ENCODE results near the gene GTF2B.
"Not testable (repeated sequence)": the region's sequence is repeated elsewhere in the genome, so short reads cannot be mapped to it uniquely, and the experiment has no call there.

GTF2B gene

DNA sequence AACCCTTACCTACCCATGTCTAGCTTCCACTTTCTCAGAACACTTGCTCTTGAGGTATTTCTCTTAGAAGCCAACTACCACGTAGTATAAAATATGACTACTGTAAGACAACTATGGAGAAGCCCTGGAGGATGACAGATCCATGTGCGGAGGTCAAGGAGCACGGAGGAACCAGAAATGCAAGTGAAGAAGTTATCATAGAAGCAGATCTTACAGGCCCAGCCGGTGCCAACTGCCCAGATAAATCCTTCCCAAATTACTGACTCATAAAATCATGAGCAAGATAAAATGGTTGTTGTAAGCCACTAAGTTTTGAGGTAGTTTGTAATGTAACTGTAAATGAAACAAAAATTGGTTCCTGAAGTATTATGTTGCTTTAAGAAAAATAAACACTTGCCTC lies 12.6 kb downstream of the GTF2B start:
- peak overlapping the region; percentile 23; the same call in 1 of the 2 replicates for H3K27ac ChIP-seq
- no peak for TF ChIP-seq ZFX (IDR thresholded peaks at IDR 0.05)
- TF ChIP-seq, protein P1, sequence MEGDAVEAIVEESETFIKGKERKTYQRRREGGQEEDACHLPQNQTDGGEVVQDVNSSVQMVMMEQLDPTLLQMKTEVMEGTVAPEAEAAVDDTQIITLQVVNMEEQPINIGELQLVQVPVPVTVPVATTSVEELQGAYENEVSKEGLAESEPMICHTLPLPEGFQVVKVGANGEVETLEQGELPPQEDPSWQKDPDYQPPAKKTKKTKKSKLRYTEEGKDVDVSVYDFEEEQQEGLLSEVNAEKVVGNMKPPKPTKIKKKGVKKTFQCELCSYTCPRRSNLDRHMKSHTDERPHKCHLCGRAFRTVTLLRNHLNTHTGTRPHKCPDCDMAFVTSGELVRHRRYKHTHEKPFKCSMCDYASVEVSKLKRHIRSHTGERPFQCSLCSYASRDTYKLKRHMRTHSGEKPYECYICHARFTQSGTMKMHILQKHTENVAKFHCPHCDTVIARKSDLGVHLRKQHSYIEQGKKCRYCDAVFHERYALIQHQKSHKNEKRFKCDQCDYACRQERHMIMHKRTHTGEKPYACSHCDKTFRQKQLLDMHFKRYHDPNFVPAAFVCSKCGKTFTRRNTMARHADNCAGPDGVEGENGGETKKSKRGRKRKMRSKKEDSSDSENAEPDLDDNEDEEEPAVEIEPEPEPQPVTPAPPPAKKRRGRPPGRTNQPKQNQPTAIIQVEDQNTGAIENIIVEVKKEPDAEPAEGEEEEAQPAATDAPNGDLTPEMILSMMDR (conservative IDR thresholded peaks at IDR 0.05) = no peak

DNA sequence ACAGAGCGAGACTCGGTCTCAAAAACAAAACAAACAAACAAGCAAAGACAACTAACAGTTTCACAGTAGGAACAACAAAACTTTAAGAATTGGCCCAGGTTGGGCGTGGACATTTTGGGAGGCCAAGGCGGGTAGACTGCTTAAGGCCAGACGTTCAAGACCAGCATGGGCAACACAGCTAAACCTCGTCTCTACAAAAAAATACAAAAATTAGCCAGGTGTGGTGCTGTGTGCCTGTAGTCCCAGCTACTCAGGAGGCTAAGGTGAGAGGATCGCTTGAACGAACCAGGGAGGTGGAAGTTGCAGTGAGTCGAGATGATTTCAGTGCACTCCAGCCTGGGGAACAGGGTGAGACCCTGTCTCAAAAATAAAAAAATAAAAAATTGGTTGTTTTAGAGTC lies 13.5 kb downstream of the GTF2B start:
- TF ChIP-seq, protein P1 (conservative IDR thresholded peaks at IDR 0.05) = peak; percentile 35
- TF ChIP-seq ZFX (IDR thresholded peaks at IDR 0.05) = no peak
- H3K27ac ChIP-seq = peak overlapping the region; percentile 19

DNA sequence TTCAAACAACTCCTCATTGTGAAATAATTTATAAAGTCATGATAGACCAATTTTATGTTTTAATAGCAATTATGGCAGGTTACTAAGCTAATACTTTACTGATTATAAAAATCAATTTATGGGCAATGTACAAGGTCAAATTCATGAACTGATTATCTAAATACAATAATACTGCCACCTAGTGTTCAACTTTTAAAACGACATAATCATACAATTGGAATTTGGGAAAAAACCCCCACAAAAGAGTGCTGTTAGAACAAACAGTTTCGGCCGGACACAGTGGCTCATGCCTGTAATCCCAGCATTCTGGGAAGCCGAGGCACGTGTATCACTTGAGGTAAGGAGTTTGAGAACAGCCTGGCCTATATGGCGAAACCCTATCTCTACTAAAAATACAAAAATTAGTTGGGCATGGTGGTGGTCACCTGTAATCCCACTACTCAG lies 14.0 kb downstream of the GTF2B start:
- H3K27ac ChIP-seq = peak overlapping the region; percentile 19
- TF ChIP-seq, protein P1 (conservative IDR thresholded peaks at IDR 0.05) = peak; percentile 76
- no peak for TF ChIP-seq ZFX (IDR thresholded peaks at IDR 0.05)

DNA sequence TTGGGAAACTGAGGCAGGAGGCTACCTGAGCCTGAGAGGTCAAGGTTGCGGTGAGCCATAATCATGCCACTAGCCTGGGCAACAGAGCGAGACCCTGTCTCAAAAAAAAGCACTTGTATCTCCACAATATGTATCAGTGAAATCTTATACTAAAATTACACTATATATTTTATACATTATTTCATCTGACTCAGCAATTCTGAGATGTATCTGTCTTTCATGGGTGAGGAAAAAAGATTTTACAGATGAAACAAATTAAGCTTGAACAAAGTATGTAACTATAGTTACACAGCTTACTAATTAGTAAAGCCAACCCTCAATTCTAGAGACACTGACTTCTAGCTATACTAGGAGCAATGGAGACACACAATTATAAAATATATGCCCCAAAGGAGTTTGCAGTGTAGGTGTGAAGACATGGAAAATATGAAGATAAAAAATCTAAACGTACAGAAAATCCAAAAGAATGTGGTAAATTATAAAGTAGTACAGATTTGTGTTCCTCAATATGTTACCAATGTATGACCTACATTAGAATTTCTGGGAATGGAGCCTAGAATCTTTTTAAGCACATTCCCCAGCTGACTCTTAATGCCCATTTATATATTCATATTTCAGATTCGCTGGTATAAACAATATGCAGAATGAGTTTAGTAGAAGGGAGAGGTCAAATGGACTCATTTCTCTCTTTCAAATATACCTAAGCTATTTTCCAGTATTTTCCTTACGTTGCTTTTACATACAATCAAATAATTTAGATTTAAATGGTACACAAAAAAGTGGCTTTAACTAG lies 14.6 kb downstream of the GTF2B start:
- H3K27ac ChIP-seq = no peak overlapping the region
- no peak for TF ChIP-seq ZFX (IDR thresholded peaks at IDR 0.05)
- TF ChIP-seq, protein P1 (conservative IDR thresholded peaks at IDR 0.05) = no peak

DNA sequence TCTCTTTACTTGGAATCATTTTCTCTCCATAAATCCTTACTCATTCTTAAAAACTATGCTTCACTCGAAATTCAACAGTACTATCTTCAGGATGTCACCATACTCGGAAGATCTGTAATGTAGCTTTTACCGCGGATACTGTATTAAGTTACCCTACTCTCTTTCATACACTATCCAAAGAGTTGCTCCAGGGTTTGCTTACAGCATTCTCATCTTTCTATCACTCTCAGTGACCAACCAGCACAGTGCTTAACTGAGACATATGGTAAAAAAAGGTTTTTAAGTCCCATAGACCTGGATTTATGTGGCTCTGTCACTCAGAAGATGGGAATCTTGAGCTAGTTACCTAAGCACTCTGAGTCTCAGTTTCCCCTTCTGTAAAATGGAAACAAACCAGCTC lies 15.8 kb downstream of the GTF2B start:
- TF ChIP-seq, protein P1 (conservative IDR thresholded peaks at IDR 0.05) = no peak
- TF ChIP-seq ZFX (IDR thresholded peaks at IDR 0.05) = no peak
- no peak overlapping the region for H3K27ac ChIP-seq

DNA sequence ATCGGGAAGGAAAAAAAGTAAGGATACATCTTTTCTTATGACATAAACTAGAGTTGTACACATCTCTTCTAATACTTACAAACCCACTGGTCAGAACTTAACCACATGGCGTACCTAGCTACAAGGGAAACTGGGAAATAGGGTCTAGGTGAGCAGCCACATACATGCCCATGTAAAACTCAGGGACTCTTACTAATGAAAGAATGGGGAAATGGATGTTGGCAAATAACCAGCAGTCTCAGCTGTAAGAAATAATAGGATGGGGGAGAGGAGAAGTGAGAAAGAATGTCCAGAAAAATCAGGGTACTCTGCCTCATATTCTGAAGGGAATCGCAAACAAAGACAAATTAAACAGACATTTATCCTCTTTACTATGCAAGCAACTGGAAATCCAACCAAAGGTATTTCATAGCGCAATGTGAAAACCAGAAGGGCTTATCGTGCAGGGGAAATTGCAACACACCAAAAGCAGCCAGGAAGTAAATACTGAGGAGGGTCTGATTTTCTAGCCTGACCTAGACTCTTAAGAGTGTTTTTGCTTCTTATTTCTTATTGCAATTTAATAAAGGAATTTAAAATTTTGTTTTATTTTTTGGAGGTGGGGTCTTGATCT lies 17.5 kb downstream of the GTF2B start:
- TF ChIP-seq, protein P1 (conservative IDR thresholded peaks at IDR 0.05) = no peak
- TF ChIP-seq ZFX (IDR thresholded peaks at IDR 0.05) = no peak
- H3K27ac ChIP-seq = no peak overlapping the region

DNA sequence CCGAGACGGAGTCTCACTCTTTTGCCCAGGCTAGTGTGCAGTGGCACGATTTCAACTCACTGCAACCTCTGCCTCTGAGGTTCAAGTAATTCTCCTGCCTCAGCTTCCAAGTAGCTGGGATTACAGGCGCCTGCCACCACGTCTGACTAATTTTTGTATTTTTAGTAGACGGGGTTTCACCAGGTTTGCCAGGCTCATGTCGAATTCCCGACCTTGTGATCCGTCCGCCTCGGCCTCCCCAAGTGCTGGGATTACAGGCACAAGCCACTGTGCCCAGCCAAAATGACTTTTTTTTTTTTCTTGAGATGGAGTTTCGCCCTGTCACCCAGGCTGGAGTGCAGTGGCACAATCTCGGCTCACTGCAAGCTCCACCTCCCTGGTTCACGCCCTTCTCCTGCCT lies 21.7 kb downstream of the GTF2B start:
- H3K27ac ChIP-seq = not testable (repeated sequence)
